Measurements from ENCODE around the gene TENM4.

Gene TENM4

GRCh38 chr11:79447038-79447786 is 6.4 kb upstream of the TENM4 start:
- DNase-seq (ENCODE audit: extremely low read depth, low read depth), result no peak
- TF ChIP-seq, protein P1, sequence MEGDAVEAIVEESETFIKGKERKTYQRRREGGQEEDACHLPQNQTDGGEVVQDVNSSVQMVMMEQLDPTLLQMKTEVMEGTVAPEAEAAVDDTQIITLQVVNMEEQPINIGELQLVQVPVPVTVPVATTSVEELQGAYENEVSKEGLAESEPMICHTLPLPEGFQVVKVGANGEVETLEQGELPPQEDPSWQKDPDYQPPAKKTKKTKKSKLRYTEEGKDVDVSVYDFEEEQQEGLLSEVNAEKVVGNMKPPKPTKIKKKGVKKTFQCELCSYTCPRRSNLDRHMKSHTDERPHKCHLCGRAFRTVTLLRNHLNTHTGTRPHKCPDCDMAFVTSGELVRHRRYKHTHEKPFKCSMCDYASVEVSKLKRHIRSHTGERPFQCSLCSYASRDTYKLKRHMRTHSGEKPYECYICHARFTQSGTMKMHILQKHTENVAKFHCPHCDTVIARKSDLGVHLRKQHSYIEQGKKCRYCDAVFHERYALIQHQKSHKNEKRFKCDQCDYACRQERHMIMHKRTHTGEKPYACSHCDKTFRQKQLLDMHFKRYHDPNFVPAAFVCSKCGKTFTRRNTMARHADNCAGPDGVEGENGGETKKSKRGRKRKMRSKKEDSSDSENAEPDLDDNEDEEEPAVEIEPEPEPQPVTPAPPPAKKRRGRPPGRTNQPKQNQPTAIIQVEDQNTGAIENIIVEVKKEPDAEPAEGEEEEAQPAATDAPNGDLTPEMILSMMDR (IDR thresholded peaks at IDR 0.05; ENCODE audit: low read depth, low read length), result no peak

DNA sequence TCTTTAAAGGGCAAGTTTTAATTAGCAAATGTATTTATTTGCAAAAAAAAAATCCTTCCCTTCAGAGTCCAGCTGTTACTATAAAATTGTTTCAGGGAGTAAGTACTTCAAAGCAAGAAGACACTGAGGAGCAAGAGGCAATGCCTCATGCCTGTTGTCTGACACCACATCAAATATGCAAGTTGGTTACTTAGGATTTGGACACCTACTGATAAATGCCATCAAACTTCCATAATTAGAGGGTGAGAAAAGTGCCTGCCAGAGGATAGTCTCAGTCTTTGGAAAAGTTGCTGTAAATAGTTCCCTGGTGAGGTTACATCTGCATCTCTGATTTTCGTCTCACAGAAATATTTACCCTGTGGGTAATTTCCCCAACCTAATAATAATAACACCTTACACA is 4.1 kb upstream of the TENM4 start:
- DNase-seq (ENCODE audit: extremely low read depth, low read depth), result no peak
- TF ChIP-seq, protein P1 (IDR thresholded peaks at IDR 0.05; ENCODE audit: low read depth, low read length), result no peak

DNA sequence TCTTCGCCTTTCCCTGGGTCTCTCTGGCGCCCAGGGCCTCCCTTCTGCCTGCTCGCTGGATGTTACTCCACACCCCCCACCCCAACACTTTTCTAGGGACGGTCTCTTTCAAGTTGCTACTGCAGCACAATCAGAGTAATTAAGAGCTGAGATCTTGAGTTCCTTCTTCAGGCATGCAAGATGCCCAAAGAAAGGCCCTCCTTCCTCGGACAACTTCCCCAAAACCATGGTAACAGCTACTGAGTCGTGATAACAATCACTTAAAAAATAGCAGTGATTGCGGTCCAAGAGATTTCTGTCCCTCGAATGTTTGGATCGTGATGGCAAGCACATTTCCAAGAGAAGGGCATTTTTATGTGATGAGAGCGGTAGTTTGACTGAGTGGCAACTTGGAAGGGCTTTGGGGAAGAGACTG is 638 bp upstream of the TENM4 start:
- TF ChIP-seq, protein P1 (IDR thresholded peaks at IDR 0.05; ENCODE audit: low read depth, low read length), result no peak
- no peak for DNase-seq (ENCODE audit: extremely low read depth, low read depth)

DNA sequence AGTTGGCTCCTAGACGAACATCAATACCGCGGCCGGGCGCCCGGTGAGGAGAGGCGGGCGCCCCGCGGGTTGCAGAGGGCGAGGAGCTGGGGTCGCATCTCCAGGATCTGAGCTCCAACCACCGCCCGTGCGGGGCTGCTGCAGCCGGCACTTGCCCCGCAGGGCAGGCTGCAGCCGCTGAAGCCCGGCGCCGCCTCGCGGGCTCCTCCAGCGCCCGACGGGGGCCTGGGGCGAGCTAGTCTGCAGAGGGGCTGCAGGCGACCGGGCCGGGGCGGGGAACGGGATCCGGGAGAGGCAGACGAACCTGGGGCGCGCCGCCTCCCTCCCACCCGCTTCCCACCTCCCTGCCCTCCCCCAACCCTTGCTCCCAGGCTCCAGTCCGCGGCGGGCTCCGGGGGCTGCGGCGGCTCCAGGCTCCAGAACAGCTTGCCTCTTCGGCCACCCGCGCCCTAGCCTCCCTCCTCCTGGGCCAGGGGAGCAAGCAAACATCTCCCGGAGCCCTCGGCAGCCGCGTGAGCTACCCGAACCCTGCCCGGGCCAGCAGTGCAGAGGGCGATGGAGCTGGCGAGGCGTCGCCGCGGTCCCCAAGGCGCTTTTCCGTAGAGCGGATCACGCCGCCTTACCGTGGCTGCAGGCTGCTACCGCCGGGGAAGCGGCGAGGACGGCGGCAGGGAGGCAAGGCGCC is 802 bp downstream of the TENM4 start:
- TF ChIP-seq, protein P1 (IDR thresholded peaks at IDR 0.05; ENCODE audit: low read depth, low read length), result no peak
- DNase-seq (ENCODE audit: extremely low read depth, low read depth), result no peak

GRCh38 chr11:79439410-79439885 is 1.4 kb downstream of the TENM4 start:
- DNase-seq (ENCODE audit: extremely low read depth, low read depth), result no peak

DNA sequence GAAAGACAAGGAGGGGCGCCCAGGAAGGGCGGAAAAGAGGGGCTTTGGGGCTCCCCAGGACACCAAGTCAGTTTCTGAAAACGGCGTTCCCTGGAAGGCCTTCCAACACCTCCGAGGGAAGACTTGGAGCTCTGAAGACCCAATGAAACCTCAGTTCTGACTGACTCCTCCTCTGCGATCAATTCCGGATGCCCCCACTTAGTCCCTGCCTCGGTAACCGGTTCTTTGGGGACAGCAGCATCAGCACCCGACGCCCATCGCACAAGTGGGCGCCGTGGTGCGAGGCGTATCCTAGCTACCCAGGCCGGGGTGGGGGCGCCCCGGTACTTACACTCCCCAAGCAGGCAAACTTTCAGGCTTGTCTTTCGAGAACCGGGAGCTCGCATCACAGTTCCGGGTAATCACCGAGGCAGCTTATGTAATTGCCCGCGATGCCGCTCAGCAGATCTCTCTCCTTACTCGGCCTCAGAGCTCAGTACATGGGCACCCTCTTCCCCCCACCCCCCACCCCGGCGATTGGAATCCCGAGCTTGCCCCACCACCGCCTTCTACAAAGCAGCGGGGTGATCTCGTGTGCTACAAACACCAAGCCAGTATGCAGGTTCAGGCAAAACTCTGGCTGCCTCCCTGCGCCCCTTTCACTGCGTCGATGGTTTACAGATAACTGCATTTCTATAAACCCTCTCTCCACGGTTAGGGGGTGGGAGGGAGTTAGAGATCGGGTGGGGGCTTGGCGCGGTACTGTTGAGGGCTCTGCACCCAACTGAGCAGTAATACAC is 2.0 kb downstream of the TENM4 start:
- TF ChIP-seq, protein P1 (IDR thresholded peaks at IDR 0.05; ENCODE audit: low read depth, low read length), result no peak
- DNase-seq (ENCODE audit: extremely low read depth, low read depth), result no peak

More at GRCh38 chr11:79439410-79439885, 1.4 kb downstream of the TENM4 start:
- TF ChIP-seq, protein P1 (IDR thresholded peaks at IDR 0.05; ENCODE audit: low read depth, low read length), result no peak

Data from AG09319 (cell line).